Measurements from ENCODE around the gene IRAK3.
"Not testable (repeated sequence)": the region's sequence is repeated elsewhere in the genome, so short reads cannot be mapped to it uniquely, and the experiment has no call there.

The IRAK3 gene

DNA sequence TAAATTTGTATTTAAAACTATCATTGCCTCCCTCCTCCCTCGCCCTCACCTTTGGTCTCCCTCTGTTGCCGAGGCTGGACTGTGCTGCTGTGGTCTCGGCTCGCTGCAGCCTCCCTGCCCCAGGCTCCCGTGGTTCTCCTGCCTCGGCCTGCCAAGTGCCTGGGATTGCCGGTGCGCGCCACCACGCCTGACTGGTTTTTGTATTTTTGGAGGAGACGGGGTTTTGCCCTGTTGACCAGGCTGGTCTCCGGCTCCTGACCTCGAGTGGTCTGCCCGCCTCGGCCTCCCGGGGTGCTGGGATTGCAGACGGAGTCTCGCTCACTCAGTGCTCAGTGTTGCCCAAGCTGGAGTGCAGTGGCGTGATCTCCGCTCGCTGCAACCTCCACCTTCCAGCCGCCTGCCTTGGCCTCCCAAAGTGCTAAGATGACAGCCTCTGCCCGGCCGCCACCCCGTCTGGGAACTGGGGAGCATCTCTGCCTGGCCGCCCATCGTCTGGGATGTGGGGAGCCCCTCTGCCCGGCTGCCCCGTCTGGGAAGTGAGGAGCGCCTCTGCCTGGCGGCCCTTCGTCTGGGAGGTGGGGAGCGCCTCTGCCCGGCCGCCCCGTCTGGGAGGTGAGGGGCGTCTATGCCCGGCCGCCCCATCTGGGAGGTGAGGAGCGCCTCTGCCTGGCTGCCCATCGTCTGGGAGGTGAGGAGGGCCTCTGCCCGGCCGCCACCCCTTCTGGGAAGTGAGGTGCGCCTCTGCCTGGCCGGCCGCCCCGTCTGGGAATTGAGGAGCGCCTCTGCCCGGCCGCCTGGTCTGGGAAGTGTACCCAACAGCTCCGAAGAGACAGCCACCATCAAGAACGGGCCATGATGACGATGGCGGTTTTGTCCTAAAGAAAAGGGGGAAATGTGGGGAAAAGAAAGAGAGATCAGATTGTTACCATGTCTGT is 14.4 kb upstream of the IRAK3 start:
- not testable (repeated sequence) for DNase-seq (ENCODE audit: low read depth)

DNA sequence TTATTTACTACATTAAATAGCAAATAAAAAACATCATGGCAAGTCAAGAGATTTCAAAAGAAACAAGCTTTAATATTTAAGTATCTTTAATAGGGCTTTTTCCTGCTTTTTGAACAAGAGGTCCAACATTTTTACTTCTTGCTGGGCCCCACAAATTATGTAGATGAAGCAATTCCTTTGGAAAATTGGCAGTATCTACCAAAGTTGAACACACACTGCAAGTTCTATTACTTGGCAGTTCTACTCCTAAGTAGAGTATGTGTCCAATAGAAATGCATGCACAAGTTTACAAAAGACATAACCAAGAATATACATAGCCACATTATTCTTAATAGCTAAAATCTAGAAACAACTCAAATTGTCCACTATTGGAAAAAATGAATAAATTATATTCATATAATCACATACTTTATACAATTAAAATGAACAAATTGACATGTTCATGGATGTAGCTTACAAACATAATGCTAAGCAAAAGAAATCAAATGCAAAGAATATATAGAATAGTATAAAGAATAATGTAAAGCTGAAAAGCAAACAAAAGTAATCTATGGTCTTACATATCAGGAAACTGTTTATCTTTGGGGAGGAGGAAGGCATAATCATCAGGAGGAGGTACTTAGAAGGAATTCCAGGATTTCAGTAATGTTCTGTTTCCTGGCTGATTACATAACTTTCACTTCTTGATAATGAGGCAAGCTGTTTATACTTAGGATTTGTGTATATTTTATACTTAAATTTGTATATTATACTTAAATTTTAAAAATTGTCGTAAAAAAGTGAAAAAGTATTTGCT is 12.7 kb upstream of the IRAK3 start:
- DNase-seq (ENCODE audit: low read depth), result no peak

DNA sequence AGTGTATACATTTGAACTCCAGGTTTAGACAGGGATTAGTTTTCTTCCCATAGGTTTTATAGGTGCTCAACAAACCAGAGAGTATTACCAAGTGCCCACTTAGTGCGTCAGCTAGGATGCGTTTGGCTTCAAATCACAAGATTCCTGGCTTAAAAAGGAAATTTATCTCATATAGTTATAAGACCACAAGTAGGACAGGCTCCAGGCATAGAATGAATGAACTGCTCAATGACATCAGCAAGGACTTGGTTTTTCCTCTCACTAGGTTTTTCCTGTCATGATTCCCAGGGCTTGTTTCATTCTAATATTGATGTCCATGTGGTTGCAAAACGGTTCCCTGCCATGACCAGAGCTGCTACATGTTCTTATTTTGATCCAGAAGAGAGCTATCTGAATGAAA is 6.1 kb upstream of the IRAK3 start:
- no peak for DNase-seq (ENCODE audit: low read depth)

DNA sequence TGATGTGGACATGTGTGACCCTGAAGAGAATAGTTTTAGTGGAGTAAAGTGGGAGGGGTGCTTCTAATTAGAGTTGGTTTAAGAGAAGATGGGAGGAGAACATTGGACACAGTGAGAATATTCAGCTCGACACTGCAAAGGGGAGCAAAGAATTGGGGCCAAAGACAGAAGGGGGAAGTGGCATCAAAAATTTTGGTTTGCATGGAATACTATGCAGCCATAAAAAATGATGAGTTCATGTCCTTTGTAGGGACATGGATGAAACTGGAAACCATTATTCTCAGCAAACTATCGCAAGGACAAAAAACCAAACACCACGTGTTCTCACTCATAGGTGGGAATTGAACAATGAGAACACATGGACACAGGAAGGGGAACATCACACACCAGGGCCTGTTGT is 4.2 kb upstream of the IRAK3 start:
- DNase-seq (ENCODE audit: low read depth), result not testable (repeated sequence)

DNA sequence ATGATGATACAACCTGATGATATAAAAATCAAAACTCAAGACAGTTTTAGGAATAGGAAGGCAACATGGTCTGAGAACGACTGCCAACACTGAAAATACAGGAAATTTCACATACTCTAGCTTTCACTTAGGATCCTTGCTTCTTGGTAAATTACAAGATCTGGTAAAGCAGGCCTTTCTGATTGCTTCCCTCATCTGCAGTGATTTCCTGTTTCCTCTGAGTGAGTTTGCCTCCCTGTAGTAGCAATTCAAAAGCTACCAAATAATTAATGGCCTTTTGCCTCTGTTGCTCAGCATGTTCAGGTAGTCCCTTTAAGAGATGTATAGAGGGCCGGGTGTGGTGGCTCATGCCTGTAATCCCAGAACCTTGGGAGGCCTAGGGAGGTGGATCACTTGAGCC is 2.0 kb upstream of the IRAK3 start:
- no peak for DNase-seq (ENCODE audit: low read depth)

DNA sequence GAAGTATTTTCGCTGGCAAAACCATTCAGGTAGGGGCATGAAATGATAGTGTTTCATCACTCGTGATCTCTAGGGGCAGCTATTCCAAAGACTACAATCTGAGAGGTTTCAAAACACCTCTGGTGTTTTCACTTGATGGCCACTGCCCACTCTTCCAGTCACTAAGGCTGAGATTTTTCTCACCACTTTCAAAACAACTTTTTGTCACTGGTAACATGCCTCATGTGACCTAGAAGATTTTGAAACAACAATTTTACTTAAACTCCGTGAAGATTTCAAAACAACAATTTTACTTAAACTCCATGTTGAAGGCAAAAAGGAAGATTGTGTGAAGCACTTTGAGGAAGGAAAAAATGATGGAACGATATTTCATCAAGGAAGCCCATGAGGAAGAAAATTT is 1.2 kb upstream of the IRAK3 start:
- no peak for DNase-seq (ENCODE audit: low read depth)

DNA sequence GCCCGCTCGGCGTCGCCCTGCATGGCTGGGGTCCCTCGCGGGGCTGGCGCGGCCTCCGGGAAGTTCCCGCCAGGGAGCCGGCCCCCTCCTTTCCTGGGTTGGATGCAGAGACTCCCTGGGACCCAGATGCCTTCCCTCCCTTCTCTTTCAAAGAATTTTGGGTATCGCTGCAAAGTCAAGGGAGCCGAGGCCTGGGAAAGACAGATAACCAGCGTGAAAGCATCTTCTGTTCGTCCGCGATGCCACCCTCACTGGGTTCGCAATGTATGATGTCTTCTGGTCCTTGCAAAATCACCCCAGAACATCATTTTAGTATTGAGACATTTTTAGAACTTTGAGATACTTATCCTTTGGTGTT is 451 bp downstream of the IRAK3 start:
- no peak for DNase-seq (ENCODE audit: low read depth)

DNA sequence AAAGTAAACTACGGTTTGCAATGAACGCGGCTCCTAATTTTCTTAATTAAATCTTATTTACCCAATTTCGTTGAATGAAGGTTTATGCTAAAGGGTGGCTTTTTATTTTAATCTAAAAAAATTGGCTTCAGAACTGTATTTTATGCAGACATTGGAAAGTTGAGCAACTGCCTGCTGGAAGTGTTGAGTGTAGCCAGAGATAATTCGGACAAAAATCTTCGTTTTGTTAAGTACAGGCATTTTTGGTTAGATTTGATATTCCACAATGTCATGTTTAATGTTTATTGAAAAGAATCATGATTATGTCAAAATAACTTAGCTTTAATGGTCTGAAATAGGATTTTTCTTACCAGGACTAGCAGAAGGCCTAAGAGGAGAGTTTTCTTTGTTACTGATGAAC is 875 bp downstream of the IRAK3 start:
- DNase-seq (ENCODE audit: low read depth), result no peak

DNA sequence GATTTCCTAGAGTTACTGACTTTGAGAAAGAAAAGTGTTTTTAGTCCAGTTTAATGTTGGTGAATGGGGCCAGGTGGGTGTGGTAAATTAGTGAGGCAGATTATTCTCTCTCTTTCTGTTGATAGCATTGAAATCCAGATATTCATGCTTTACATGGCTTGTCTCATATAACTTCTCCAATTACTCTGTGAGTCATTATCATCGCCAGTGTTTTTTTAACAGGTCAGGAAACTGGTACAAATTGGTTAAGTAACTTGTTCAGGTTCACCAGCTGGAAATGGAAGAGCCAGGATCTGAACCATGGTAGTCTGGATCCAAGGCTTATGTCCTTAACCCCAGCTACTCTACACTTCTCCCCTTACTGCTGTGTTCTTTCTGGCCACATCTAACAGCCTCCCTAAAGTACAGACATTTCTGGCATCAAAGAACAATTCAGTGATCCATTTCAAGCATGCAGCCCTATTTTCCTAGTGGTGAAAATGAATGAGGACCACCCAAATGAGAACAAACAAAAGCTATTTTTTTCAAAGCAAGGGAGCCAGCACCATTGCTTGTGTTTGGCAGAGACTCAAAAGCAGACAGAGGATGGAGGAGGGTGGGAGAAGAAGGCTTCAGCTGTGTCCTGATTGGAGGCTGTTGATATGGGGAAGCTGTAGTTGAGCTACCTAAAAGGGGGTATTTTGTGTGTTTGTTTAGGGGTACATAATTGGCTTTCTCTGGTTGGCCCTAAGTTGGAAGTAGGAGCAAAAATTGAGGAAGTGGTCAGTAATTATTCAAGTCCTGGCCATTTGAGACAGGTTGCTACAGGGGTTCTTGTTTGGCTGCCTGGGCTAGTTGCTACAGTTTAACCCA is 1.7 kb downstream of the IRAK3 start:
- no peak for DNase-seq (ENCODE audit: low read depth)

DNA sequence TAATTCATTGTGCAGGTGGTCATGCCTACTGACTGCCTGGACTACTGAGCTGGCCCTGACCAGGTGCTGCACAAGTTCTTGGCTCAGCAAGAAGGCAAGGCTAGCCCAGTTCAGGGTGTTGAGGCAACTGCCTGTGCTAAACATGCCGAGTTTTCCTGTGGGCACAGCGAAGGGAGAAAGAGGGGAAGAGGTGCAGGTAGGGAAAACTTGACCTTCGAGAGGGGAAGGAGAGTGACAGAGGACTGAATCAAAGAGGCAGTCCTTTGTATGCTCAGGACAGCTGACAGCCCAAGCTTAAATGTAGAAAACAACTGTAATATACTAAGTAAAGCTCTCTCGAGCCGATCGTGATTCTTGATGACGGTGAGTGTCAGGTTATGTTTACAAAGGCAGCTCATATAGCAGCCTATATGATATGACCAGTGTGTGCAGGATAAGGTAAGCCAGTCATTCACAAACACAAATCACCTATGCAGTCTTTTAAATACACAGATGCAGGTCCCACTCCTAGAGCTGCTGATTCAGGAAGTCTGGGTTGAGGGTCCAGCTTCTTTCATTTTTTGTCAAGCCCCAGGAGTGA is 2.6 kb downstream of the IRAK3 start:
- no peak for DNase-seq (ENCODE audit: low read depth)

DNA sequence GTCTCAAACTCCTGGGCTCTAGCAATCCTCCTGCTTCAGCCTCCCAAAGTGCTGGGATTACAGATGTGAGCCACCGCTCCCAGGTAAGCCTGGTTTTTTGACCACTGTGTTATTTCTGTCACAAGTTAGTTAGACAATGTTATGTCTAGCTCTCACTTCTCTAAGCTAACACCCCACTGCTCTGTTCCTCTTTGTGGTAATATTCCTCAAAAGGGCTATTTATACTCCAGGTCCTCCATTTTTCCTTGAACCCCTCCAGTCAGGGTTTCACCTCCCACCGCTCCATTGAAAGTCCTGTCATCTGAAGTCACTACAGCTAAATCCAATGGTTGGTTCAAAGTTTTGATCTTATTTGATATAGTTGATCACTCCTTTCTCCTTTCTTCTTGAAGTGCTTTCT is 5.1 kb downstream of the IRAK3 start:
- no peak for DNase-seq (ENCODE audit: low read depth)

DNA sequence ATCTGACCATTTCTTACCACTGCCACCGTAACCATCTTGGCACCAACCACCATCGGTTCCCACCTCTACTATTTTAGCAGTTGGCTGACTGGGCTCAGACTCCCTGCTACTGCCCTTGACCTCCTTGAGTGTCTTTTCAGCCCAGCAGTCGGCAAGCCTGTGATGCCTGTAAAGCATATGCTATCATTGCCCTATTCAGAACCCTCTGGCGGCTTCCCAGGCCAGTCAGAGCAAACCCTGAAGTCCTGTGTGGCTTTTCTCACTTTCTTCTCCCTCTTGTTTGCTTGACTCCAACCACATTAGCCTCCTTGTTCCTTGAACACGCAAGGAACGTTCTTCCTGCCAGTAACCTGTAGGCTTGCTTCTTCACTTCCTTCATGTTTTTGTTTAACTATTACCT is 6.2 kb downstream of the IRAK3 start:
- no peak for DNase-seq (ENCODE audit: low read depth)

DNA sequence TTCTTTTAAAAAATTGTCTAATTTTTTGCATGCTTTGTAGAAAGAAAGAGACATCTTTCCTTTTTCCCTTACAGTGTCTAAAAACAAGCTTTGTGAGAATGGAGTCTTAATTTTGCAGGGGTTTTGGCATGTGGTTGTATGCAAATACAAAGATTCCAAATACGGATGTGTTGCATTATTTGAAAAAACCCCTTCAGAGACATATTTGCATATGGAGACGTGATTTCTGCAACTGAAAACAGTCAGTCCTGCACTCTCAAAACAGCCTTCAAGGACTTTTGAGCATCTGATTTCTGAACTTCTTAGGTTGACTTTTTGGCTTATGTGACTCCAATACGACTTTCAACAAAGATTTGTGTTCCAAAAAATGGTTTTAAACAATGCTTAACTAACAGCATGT is 7.8 kb downstream of the IRAK3 start:
- DNase-seq (ENCODE audit: low read depth), result no peak

DNA sequence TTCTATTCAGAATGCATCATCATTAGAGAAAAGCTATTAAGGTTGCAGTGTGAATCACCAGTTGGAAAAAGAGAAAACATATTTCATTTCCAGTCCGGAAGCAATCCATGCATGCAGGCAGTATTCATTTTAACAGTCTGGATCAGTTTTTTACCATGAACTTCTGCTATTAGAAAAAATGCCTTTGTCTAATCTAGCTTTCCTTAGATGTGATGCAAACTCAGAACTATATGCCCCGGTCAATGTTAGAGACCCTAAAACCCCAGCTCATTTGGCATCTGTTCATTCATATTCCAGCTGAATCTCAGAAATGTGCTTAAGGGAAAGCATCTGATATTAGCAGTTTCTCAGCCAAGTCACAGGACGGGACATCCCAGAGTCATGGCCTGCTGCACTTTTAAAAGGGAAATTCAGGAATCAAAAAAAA is 8.5 kb downstream of the IRAK3 start:
- no peak for DNase-seq (ENCODE audit: low read depth)

DNA sequence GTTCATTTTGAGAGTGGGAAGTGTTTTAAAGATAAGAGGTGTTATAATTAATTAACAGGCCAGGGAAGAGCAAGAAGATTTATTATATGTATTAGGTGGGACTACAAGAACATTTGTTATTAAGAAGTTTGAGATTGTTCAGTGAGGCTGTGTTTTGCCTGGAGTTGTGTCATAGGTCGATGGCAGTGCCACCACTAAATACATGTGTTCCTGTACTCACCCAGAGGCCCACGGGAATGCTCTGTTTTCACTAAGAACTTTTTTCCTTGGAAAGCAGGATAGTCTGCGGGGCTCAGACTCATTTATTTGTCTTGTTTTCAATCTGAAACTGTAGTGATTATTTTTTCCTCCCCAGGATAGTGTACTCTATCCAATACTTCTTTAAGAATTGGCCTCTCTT is 10.1 kb downstream of the IRAK3 start:
- no peak for DNase-seq (ENCODE audit: low read depth)

DNA sequence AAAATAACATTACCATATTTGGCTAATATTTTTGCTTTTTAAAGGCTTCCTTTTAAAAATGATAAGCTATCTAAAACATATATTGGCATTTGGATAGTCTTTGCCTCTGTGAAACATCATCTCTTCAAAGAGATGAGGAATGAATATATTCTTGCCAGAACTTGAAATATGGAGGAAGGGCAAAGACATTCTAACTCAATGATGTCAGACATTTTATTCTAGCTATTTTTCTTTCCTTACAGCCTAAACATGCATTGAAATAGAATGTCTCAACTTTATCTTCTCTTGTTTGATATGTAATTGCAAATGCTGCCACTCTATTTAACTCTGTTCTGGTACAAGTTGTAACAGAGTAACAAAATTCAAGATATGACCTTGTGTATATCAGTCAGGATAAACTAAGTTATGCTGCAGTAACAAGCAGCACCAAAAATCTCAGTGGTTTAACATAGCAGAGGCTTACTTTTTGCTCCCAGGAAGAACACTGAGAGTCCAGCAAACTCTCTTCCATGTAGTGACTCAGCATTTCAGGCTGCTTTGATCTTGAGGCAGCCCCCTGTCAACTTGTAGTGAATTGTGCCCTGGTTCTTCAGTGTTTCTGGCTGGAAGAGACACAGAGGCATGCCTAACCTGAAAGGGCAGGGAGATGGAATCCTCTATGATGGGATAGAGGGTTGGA is 11.0 kb downstream of the IRAK3 start:
- no peak for DNase-seq (ENCODE audit: low read depth)

DNA sequence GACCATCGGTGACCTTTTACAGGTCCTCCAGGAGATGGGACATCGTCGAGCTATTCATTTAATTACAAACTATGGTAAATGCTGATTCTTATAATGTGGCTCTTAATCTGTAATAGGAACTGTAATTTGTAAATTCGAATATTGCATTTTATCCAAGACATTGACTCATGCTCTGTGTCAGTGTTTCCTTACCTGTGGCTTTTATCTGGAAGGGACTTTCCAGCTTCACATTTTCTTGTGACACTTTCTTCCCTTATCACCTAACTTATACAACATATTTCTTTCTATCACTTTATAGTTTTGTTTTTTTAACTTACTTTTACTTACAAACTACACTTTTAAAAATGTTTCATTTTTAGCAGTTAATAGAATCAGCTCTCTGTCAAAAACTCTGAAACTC is 14.8 kb downstream of the IRAK3 start:
- no peak for DNase-seq (ENCODE audit: low read depth)

DNA sequence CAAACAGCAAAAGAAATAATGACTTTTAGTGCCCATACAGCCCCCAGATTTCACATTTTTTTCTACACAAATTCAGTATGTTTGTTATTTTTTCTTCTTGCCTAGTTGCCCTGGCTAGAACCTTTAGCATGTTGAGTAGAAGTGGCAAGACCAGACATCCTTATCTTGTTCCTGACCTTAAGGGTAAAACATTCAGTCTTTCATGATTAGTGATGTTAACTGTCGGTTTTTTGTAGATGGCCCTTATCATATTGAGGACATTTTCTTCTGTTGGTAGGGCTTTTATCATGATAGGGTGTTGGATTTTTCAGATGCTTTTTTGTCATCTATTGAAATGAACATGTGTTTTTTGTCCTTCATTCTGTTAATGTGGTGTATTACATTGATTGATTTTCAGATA is 17.1 kb downstream of the IRAK3 start:
- DNase-seq (ENCODE audit: low read depth), result no peak

DNA sequence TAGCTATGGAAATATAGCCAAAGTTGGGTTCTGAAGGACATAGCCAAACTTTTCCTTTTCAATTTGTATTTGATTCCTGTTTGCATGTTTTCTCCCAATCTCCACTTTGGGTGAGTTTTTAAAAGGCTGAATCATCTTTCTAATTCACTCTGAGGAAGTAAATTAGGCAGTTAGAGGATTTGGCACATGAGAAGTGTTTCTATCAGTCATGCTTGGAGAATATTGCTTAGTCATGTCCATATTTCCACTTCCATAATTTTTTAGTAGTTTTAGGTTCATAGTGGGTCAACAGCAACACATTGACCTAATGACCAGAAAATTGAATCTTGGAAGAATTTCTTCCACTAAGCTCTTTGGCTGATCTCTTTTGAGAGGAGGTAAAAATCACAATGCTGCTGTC is 21.8 kb downstream of the IRAK3 start:
- no peak for DNase-seq (ENCODE audit: low read depth)

DNA sequence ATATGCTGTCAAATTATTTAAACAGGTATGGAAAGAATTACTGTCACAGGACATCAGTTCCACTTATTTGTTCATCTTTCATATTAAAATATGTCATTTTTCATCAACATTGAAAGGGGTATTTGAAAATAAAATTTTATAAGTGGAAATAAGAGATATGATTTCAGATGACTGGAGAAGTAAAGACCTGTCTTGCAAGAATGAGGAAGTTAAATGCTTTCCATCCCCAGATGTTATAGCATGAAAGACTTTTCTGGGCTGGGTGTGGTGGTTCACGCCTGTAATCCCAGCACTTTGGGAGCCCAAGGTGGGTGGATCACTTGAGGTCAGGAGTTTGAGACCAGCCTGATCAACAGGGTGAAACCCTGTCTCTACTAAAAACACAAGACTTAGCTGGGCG is 22.6 kb downstream of the IRAK3 start:
- not testable (repeated sequence) for DNase-seq (ENCODE audit: low read depth)

DNA sequence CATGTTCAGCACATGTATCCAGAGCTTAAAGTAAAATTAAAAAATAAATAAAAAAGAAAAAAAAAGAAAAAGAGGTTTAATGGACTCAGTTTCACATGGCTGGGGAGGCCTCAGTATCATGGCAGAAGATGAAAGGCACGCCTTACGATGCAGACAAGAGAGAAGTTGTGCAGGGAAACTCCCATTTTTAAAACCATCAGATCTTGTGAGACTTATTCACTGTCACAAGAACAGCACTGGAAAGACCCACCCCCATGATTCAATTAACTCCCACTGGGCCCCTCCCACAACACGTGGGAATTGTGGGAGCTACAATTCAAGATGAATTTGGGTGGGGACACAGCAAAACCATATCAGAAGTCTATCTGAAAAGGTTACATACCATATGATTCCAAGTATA is 24.0 kb downstream of the IRAK3 start:
- DNase-seq (ENCODE audit: low read depth), result not testable (repeated sequence)
